NCI-H1417 (cell line): ENCODE measurements around the gene NEUROD2.
A peak's percentile ranks its signal among the peaks of the same experiment; 100 is the strongest.

Source experiments
- DNase-seq, 3 experiments: peaks; one replicate each; lab custom pipeline; 2025; lab: John Stamatoyannopoulos, UW

The NEUROD2 gene

DNA sequence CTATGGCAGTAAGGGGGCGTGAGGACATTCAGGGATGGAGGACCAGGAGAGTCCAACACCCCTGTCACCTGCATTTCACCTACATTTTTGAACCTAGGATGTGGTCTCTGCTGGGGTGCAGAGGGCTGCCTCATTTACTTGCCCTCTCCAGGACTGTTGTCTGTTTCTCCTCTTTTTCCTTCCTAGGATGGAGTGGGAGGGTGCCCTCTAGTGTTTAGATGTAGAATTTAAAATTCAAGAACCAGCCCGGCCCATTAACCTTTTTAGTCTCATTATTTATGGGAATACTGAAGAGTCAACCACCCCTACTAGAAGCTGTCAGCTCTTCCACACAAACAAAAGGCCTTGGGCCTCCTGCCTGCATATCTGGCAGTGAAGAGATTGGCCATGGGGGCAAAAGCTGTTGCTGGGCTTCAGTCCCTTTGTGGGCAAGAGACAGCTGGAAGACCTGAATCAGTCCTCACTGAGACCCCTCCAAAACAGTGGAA, 26.7 kb upstream of the NEUROD2 start:
- DNase-seq: peak; percentile 28 to 71 (median 41)

DNA sequence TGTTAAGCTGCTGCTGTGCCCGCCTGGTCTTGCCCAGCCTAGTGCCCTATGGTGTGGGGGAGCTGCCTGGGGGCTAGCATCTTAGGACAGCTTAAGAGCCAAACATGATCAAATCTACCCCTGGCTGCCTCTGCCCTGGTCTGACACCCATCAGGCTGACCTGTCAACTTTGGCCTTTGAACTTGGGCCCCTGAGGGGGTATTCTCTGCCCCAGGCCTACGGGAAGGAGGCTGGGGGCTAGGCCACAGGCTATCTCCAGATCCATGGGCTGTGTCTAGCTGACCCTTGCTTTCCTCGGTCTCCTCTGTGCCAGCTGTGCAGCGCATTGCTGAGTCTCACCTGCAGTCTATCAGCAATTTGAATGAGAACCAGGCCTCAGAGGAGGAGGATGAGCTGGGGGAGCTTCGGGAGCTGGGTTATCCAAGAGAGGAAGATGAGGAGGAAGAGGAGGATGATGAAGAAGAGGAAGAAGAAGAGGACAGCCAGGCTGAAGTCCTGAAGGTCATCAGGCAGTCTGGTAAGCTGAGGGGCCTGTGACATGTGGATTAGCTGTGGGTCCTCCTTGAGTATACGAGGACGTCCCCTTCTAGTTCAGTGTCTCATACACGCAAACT, 26.0 kb upstream of the NEUROD2 start:
- DNase-seq: no peak

DNA sequence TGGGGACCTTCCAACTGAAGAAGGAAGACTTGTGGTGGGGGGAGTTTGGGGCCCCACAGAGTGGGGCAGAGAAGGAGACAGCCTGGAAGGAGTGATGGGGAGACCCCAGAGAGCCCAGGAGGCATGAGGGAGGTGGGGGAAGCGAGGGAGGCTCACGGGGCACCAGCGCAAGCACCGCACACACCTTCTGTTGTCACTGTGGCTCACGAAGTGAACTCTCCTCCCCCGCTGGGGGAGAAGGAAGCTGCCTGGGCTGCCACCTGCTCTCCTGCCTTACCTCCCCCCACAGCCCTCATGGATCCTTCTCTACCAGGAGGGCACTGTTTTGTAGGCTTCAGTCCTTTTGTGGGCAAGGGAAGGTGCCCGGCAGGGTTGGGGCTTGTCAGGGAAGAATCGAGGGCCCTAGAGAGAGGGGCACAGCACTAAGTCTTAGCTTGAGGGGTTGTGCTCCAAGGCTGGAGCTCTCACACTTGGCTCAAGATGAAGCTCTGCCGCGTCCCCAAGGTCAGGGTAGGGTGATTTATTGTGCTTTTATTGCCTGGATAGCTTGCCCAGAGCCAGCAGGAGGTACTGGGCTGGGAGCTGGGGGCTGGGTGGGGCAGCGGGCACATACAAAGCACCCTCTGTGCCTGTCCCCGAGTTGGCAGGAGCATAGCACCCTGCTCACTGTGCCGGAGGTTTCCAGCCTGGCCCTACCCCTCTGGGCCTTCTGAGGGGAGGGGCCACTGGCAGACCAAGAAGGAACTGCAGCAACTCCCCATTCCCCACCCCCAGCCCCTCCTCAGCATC, 24.6 kb upstream of the NEUROD2 start:
- peak; percentile 14 to 86 (median 74) for DNase-seq

DNA sequence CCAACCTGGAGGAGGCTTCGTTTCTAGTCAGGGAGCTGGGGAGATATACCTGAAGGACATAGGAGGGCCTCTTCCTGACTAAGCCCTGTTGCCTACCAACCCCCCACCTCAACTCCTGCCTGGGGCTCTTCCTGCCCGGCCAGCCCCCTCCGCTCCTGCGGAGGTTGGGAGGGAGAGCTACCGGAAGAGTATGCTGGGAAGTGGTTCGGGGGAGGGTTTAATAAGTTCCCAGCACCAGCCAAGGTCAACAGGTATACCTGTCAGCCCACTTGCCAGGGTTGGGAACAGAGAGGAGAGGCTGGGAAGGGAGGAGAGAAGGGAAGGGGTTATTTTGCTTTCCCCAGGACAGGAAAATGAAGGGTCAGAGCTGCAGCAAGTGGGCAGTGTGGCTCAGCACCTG, 23.7 kb upstream of the NEUROD2 start:
- DNase-seq: peak in 2 of 3 experiments; percentile 58 to 74

DNA sequence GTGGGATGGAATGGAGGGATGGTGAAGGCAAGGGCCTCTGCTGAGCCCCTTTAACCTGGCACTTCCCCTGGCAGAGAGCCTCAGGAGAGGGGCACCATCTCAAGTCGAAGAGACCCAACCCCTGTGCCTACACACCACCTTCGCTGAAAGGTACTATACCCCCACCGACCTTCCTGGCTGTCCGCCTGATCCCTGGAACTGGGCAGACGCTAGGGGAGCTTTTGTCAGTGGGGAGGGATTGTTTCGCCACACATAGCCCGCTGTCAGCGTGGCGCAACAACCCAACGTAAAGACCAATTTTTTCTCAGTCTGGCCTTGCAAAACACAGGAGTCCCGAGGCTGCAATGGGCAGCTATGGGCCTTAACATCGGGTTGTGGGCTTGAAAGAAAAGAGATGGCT, 22.2 kb upstream of the NEUROD2 start:
- no peak for DNase-seq

DNA sequence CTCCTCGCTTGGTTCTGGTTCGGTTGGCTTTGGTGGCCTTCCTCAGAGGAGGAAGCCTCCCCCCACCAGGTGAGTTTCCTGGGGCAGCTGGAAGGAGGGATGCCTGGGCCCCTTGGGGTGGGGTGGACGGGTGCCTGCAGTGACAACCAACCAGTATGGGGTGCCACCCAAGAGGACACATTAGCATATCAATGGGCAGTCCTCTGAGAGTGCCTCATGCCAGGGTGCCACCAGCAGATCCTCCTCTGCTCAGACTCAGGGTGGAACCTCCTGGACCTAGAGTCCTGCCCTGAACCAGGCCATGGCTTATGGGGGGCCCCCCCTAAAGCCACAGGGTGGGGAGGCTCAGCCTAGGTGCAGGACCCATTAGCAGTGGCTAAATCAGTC, 21.8 kb upstream of the NEUROD2 start:
- DNase-seq: no peak

DNA sequence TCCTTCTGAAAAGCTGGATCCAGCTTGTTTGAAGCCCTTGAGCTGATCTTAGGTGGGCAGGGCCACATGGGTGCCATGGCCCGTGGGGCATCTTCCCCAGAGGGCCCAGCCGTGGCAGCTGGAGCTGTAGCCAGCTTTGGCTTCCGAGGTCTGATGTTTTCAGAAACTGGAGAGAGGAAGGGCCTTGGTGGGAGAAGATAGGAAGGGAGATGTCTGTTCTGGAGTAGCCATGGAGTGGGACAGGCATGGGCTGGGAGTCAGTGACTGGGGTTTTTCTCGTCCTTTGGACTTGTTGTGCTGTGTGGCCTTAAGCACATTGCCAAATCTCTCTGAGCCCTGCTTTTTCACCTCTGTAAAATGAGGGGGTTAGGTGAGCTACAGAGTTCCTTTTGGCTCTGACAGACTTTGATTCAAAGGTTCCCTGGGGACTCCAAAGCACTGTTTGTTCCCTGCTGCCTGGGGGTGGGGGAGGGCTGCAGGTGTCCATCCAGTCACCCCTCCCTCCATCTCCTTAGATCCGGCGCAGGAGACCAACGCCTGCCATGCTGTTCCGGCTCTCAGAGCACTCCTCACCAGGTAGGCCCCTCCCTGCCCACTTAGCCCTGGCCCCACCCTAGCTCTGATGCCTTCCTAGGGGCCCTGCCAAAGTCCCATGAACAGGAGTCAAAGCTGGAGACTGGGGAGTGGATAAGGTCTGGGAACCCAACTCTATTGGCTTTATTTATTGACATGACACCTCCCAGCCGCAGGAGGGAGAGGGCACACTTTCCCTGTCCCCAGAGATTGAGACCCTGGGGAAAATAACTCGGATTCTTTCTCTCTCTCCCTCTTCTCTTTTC, 21.2 kb upstream of the NEUROD2 start:
- DNase-seq: peak; percentile 45 to 78 (median 54)

DNA sequence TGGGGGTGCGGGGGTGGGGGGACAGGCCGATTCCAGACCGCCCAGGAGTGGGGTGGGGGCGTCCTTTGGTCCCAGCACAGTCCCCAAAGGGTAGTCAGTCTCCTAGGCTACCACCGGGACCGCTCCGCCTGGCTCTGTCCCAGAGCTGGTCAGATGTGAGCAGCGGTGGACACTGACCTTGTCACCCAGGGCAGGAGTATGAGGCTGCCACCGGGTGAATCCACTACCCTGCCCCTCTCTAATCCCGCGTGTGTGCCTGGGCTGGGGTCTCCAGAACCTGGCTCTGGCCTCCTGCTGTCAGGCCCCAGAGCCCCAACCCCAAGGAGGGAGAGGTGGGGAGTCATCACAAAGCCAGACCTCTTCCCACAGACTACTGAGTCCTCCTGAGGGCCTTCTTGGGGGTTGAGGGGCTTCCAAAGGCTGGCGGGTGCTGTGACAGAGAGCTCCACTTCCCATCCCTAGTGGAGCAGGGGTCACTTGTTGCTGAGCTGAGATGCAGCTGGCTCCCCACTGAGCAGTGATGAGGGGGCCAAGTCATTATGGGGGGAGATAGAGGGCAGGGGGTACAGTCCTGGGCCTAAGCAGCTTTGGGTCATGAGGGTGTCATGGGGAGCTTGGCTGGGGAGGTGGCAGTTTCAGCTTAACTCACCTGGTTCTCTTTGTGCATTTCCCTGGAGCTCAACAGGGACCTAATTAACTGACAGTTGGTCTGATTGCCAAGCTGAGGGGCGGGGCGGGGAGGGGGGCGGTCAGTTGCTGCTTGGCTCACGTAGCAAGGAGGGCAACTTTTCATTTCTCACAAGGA, 20.2 kb upstream of the NEUROD2 start:
- peak; percentile 11 to 77 (median 69) for DNase-seq

DNA sequence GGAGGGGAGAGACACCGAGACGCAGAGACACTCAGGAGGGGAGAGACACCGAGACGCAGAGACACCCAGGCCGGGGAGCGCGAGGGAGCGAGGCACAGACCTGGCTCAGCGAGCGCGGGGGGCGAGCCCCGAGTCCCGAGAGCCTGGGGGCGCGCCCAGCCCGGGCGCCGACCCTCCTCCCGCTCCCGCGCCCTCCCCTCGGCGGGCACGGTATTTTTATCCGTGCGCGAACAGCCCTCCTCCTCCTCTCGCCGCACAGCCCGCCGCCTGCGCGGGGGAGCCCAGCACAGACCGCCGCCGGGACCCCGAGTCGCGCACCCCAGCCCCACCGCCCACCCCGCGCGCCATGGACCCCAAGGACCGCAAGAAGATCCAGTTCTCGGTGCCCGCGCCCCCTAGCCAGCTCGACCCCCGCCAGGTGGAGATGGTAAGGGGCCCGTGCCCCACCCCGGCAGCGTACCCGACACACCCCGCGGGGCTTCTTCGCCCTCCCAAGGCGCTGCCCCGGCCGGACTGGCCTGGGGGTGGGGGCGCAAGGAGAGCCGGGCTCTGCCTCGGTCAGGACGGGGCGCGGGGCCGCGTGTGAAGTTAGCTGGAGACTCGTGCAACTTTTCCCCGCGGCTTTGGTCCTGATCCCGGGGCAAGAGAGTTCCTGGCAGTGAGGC, 19.5 kb upstream of the NEUROD2 start:
- DNase-seq: peak in 1 of 3 experiments; percentile 29

DNA sequence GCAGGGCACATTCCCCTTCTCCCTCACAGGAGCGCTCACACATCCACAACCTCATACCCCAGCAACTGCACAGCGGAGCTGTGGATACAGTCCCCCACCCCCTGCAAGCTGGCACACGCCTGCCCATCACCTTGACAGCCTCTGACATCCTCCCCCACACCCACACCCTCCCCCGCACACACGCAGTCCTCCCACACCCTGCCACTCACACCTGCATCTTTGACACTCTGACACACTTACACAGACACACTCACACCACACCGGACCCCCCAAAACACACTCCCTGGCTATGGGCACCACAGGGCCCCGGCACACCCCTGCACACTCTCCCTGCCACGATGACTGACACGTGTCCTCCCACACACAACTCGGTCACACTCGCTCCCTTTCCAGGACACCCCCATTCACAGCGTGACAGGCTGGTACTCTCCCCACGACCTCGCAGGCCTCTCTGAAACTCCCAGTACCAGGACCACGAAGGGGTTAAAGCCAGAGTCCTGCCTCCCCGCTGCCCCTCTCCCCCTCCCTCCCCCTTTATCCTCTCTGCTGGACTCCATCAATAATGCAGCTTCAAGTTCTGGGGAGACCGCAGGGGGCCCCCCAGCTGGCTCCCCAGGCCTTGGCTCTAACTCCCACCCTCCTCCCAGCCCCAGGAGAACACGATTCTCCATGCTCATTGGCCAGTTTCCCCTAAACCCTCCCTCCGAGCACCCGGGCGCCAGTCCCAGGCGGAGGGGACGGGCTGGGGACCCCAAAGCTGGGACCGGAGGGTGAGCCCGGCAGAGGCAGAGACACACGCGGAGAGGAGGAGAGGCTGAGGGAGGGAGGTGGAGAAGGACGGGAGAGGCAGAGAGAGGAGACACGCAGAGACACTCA, 18.7 kb upstream of the NEUROD2 start, which contains the start of gene PPP1R1B:
Gene PPP1R1B (plus strand): TSS at position 782 of the 876 bp plus-strand sequence. CDS start 441 bp downstream, outside the sequence.
- DNase-seq: peak in 2 of 3 experiments; percentile 46 to 67

DNA sequence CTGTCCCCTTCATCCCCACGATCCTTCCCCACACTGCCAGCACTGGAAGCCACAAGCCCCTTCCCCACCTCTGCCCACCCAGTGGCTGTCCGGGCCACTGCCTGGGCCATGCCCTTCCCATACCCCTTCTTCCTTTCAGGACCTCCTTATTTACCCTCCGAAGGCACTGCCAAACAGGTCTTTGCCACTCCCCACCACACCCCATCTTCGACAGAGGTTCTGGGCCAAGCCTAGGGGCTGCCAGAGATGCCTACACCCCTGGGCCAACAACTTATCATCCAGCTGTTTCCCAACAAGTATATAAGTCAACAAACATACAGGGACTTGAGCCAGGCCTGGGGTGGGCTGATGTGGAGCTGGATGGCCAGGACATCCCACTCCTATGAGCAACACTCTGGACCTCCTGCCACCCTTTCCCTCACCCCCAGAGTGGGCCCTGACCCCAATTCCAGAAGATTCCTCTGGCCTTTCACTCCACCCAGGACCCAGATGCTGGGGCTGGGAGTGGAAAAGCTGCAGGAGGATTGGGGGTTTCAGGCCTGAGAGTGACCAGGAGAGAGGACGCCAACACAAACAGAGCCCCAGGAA, 17.6 kb upstream of the NEUROD2 start:
- no peak for DNase-seq

DNA sequence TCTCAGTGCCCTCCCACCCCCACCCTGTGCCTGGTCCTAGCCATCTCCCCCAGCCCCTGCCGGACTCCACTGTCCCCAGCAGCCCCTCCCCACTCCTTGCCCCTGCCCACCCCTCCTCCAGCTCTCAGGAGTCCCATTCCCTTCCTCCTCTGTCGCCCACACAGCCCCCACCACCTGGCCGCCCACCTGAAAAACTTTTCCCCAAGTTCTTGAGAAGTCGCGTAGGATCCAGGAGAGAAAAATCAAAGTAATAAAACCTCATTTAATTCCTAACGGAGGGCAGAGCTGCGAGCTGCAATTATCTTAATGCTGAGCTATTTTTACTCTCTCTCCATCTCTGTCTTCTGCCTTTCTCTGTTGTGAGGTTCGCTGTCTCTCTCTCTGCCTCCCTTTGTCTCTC, 16.6 kb upstream of the NEUROD2 start:
- DNase-seq: no peak

DNA sequence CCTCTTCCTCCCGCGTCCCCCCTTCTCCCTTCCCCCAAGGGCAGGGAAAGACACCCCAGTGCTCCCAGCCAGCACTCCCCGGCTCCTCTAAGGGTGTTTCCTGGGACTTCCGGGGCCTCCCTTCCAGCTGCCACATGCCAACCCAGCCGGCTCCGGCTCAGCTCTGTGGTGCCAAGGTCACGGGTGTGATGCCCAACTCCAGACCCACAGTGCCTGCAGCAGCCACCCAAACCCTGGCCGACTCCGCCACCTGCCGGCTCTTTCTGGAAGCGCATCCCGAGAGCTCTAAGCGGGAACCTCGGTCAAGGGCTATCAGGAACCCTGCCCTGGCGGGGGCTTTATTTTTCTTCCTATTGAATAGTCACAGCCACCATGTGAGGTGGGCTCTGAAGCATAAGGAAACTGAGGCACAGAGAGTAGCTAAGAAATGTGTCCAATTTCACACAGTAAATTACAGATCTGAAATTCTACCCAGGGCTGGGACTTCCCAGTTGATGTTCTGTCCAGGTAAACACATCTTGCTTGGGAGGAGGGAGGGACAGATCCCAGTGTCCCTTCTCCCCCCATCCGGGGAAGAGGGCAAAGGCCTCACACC, 15.7 kb upstream of the NEUROD2 start:
- peak; percentile 78 to 86 (median 81) for DNase-seq

DNA sequence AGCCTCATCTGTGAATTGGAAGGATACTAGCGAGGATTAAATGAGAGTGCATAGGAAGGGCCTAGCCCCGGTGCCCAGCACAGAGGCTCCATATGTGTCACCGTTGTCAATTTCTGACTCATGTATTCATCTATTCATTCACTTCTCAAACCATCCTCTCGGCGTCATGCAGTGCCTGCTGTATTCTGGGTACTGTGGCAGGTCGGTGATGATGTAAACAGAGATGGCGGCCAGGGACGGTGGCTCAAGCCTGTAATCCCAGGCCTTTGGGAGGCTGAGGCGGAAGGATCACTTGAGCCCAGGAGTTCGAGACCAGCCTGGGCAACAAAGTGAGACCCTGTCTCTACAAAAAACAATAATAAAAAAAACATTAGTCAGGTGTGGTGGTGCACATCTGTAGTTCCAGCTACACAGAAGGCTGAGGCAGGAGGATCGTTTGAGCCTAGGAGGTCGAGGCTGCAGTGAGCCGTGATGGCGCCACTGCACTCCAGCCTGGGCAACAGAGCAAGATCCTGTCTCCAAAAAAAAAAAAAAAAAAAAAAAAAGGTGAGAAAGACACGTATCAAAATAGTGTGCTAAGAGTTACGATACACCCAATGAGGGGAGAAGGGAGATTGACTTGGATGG, 14.8 kb upstream of the NEUROD2 start:
- DNase-seq: no peak

DNA sequence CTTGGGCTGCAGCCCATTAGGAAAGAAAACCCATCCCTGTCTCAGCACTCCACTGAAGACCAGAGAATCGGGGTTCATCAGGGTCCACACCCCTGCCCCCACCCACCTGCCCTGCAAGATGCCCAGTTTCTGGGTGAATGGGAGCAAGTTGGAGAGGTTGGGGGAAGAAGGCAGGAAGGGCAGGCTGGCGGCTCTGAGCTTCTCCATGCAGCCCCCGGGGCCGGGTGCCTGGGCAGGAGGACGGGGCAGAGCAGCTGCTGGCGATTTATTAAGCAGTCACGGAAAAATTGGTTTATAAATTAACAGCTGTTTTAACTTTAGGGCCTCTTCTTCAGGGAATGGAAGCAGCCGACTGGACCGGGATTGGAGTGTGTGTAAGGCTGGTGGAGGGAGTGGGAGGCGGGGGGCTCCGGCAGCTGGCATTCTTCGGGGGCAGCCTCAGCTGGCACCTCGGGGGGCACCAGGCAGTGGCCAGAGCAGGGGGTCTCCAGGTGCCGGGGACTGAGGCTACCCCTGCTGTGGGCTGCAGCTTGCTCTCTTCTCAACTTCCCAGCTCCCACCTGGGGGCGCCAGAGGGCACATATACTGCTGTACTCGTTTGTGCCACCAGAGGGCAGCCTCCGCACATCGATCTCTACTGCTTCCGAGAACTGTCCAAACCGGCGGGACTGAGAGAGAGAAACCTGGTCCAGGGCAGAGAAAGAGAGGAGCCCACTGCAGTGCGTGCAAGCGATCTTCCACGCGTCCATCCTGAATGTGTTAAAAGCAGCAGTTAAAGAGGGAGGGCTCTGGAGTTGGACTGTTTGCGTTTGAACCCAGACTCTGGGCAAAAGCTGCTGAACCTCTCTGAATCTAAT, 14.0 kb upstream of the NEUROD2 start:
- peak; percentile 75 to 91 (median 83) for DNase-seq

DNA sequence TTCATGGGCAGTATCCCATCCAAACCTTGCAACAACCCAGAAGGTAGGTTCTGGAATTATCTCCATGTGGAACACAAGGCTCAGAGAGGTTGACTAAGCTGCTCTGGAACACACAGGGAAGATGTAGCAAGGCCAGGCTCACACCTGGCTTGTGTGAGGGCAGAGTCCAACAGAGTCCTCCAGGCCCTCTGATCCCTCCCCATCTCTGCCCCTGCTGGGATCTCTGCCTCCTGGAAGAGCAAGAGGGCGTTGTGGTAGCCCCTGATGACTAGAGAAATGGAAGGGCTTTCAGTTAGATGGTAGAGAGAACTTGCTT, 12.0 kb upstream of the NEUROD2 start:
- DNase-seq: no peak

DNA sequence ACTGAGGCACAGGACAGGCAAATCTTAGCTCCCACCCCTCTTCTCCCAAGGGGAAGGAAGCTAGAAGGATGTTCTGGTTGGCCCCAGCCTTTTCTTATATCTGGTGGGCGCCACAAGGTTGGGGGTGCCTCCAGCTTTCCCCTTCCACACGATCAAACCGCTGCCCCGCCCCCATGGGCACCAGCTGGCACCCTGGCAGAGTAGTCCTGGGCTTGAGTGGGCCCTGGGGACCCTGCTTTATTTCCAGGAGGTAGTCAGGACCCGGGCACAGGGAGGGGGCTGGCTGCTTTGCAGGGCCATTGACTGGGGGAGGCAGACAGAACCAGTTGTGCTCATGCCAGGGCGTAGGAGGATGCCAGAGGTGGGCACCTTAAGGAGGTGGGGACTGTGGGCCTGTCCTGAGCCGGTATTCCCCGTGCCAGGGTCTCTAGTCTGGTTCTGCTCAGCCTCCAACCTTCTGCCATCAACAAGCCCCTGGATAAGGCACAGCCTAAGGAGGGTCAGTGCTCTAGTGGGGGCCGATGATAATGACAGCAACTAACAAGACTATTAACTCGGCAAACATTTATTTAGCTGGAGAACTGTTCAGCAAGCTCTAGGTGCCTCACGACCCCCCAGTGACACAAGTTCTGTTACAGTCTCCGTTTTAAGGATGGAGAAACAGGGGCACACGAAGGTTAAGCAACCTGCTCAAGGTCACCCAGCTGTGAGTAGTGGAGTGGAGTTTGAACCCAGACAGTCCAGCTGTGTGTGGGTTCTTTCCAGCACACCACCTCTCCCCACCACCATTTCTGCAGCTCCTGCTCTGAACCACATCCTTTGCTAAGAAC, 11.5 kb upstream of the NEUROD2 start:
- DNase-seq: peak in 2 of 3 experiments; percentile 32 to 54
